NOMO-1 treated with DMSO at 0.1 percent for 48 hours (cell line): ENCODE results near the gene ZFYVE9.
A peak's percentile ranks its signal among the peaks of the same experiment; 100 is the strongest.
"Not testable (repeated sequence)": the region's sequence is repeated elsewhere in the genome, so short reads cannot be mapped to it uniquely, and the experiment has no call there.

Experiments used
- DNase-seq: peaks from one replicate; lab custom pipeline; 2025; ENCODE audit not compliant: unreplicated experiment; lab: John Stamatoyannopoulos, UW

Gene ZFYVE9

DNA sequence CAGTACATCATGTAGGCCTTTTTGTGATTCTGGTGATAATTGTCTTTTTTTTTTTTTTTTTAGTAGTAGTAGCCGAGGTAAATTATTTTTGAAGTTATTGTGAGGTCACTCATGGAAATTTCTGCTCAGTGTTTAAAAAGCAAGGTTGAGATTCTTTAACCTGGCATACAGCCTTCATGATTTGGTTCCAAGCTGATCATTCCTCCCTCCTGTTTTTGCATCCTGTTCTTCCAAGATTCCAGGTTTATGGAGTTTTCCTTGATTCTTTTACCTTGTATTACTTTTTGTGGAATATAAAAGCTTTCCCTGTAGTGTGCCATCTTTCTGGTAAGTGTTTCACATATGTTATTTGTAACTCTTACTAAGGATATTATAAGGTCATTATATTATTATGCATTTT lies 9.1 kb downstream of the ZFYVE9 start:
- DNase-seq, result no peak

DNA sequence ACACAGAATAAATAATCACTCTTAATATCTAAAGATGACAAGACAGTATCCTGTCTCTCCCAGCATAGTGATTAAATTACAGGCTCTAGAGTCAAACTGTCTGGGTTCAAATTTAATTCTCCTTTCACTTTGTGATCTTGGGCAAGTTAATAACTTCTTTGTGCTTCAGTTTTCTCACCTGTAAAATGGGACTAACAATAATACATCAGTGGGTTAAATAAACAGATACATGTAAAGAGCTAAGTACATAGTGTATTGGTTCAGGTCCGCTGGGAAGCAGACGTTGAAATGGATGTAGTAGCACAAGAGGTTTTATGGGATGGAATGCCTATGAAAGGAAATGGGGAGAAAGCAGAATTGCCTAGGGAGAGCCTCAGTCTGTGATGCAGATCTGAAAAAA lies 10.7 kb downstream of the ZFYVE9 start:
- DNase-seq, result no peak

DNA sequence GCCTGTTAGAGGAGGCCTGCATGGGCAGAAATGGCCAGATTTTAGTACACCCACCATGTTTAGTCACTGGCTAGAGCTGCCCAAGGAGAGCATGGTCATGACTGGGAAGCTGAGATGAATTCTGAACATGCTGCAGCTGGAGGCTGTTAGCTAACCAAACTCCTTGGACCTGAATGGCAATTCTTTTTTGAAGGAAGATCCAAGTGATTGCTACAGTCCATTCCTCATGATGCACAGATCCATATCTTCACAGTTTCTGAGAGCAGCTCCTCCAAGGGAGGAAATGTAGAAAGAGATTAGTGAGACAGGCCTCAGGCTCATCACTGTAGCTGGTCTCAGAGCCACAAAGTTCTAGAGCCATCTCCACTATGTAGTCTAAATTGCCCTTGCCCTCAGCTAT lies 11.1 kb downstream of the ZFYVE9 start:
- DNase-seq, result no peak

DNA sequence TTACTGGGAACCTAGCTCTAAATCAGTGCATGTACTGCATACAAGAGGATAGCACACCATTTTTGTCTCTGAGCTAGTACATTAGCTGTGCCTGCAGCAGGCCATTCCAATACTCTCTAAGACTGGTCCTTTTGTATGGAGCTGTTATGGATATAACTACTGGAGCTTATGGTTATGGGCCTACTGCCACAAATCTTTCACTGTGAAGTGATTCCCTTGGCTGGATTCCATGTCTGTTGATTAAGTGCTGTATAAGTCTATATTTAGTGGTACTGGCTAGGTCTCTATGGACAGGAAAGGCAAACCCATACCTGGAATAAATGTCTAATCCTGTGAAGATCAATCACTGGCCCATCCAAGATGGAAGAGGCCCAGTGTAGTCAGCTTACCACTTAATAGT lies 12.0 kb downstream of the ZFYVE9 start:
- no peak for DNase-seq

DNA sequence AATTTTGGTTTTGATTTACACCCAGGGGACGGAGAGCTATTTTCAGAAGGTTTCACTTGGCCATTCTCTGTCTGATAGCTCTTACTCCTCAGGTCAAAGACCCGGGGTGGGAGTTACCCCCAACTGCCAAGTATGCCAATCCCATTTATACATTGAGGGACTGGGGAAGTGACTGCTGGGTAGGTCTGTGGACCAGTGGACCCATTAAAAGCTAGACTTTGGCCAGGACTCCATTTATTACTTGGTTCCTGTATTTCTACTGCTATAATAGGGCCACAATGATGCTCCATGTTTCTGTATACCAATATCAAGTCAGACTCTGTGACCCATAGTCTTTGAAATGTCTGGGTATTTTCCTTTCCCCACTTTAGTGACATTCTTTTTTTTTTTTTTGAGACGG lies 14.6 kb downstream of the ZFYVE9 start:
- DNase-seq, result no peak

DNA sequence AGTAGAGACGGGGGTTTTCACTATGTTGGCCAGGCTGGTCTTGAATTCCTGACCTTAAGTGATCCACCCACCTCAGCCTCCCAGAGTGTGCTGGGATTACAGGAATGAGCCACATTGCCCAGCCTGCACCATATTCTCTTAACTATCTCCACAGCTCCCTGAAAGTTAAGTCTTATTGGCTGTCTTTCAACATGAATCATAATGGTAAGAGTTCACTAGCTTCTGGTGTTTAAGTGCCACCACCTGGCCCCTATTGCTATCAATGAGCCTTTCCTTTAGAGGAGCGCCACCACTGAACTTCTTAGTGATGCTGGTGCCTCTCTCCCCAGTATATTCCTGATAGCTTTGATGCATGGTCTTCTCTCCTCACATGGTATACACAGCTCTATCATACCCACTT lies 15.7 kb downstream of the ZFYVE9 start:
- no peak for DNase-seq

DNA sequence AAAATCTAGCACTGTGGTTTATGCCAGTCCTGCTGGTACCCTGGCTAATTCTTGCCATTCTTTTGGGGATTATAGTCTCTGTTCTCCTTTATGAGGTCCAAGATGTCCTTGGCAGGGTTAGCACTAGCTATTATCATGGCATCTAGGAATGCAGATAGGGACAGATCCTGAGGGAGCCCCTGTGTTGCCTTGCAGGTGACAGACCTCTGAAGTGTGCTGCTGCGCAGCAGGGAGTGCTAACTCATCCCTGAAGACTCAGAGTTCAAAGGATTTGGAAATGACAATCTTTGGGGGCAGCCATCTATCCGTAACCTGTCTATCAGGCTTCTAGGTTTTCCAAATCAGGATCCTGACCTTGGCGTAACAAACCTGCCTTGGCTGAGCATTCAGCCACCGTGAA lies 16.3 kb downstream of the ZFYVE9 start:
- DNase-seq, result no peak

DNA sequence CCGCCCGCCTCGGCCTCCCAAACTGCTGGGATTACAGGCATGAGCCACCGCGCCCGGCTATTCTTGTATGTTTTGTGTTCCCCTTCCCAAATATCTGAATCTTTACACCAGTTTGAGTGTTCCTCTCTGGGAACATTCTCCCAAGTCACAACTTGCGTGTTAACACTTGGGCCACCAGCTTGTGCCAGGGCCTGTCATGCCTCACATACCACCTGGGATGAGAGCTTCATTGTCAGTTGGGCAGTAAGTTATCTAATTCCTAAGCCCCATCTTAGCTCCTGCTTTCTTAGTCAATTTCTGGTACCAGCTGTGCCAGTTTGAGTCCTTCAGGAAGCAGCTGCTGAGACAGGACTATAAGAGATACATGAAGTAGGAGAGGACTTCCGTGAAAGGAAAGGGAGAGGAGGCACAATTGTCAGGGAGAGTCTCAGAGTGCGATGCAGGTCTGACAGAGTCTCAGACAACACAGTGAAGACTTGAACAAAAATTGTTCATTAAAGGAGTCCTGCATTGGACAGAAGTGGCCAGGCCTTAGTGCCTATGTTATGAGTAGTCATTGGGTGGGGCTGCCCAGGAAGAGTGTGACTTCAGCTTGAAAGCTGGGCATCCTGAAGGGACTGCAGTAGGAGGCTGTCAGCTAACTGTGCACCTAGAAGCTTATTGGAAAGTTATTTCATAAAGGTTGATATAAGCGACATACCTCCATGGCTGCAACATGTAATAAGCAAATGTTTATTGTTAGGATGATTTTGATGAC lies 17.3 kb downstream of the ZFYVE9 start:
- DNase-seq, result no peak

DNA sequence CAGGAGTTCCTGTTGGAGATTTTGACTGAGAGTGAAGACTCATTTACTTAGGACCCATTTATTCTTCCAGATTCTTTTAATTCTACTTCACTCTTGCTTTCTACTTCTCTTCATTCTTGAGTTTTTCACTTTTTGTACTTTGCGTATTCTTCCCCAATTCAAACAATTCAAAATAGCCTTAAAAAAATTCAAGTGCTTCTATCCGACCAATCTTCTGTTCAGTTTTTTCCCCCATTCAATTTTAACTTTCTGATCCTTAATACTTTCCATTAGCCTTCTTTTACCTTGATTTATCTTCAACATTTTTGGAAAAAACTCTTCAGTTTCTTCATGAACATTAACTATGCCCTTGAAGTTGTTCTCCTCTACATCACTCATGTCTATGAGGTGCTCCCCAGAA lies 21.1 kb downstream of the ZFYVE9 start:
- no peak for DNase-seq

DNA sequence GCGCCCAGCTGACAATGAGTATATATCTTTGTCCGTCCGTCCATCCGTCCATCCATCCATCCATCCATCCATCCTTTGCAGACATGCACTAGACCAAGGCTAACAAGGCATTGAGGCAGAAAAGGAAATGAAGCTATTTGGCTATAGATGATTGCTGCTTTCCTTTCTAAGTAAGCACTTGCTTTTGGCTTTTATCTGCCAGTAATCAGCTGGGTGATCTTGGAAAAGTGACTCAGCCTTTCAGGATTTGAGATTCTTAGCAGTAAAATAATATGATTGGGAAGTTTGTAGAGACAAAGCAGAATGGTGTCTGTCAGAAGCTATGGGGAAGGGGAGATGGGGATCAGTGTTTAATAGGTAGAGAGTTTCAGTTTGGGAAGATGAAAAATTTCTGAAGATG lies 22.7 kb downstream of the ZFYVE9 start:
- DNase-seq, result no peak

DNA sequence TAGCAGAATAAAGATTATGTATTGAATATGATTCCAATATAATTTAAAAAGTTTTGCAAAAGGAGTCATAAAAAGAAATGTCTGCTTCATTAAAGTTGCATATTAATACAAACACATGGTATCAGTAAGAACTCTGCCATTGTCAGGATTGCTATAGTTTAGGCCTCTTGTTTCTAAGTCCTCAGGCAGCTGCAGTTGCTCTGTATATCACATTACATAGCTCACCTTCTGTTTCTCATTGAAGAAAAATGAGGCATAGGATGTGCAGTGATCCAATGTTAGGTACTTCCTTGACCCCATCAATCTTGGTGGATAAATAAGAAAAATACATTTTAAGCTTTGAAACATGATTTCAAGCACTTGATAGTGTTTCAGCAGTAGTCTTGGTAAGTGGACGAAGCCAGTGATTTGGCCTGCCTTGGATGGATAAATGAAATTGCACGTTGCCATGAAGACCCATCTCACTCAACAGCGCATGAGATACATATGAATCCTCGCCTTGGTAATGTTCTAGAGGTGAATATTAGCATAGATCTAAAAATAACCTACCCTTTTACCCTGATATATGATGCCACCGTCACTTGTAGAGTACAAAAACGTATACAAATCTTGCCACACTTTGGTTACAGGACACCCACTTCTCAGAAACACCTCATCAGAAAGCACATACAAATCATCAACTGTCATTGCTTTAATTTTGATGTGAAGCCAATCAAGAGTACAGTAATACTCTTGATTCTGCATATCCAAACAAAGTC lies 25.3 kb downstream of the ZFYVE9 start:
- no peak for DNase-seq

DNA sequence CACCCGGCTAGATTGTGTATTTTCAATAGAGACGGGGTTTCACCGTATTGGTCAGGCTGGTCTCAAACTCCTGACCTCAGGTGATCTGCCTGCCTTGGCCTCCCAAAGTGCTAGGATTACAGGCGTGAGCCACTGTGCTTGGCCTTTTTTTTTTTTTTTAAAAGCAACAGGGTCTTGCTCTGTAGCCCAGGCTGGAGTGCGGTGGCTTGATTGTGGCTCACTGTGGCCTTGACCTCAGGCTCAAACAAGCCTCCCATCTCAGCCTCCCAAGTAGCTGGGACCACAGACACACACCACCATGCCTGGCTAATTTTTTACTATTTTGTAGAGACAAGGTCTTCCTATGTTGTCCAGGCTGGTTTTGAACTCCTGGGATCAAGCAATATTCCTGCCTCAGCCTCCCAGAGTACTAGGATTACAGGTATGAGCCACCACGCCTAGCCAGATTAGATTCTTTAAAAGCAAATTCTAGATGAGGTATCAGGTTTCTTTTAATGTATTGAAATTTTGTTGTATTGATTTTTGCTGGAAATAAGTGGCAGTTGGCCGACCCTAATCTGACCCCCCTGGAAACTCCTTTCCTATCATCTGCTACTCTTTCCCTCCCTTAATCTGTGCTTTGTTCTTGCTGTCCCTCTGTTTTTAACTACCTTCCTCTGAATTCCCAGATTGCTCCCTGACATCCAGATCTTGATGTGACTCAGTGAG lies 26.6 kb downstream of the ZFYVE9 start:
- DNase-seq, result no peak

DNA sequence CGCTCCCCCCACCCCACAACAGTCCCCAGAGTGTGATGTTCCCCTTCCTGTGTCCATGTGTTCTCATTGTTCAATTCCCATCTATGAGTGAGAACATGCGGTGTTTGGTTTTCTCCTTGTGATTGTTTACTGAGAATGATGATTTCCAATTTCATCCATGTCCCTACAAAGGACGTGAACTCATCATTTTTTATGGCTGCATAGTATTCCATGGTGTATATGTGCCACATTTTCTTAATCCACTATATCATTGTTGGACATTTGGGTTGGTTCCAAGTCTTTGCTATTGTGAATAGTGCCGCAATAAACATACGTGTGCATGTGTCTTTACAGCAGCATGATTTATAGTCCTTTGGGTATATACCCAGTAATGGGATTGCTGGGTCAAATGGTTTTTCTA lies 29.3 kb downstream of the ZFYVE9 start:
- DNase-seq, result not testable (repeated sequence)

DNA sequence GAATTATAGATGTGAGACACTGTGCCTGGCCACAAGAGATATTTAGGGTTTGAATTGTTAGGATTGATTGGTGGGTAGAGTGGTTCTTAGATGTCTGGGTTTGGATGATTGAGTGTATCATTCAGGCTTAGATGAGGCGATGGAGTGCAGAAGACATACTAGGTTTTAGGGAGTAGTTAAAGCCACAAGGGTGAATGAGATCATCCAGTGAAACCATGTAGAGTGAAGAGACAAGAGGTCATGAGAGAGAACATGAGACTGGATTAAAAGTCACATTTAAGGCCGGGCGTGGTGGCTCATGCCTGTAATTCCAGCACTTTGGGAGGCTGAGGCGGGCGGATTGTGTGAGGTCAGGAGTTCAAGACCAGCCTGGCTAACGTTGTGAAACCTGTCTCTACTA lies 37.2 kb downstream of the ZFYVE9 start:
- no peak for DNase-seq

DNA sequence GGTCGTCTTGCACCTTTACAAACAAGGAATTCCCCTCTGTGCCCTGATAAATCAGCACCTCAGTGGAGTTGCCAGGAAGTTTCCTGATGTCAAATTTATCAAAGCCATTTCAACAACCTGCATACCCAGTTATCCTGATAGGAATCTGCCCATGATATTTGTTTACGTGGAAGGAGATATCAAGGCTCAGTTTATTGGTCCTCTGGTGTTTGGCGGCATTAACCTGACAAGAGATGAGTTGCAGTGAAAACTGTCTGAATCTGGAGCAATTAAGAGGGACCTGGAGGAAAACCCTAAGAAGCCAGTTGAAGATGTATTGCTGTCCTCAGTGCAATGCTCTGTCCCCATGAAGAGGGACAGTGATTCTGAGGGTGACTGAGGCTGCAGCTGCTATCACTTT lies 38.3 kb downstream of the ZFYVE9 start:
- DNase-seq, result no peak

DNA sequence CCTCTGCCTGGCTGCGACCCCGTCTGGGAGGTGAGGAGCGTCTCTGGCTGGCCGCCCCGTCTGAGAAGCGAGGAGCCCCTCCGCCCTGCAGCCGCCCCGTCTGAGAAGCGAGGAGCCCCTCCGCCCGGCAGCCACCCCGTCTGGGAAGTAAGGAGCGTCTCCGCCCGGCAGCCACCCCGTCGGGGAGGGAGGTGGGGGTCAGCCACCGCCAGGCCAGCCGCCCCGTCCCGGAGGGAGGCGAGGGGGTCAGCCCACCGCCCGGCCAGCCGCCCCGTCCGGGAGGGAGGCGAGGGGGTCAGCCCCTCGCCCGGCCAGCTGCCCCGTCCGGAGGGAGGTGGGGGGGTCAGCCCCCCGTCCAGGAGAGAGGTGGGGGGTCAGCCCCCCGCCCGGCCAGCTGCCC lies 39.9 kb downstream of the ZFYVE9 start:
- not testable (repeated sequence) for DNase-seq

DNA sequence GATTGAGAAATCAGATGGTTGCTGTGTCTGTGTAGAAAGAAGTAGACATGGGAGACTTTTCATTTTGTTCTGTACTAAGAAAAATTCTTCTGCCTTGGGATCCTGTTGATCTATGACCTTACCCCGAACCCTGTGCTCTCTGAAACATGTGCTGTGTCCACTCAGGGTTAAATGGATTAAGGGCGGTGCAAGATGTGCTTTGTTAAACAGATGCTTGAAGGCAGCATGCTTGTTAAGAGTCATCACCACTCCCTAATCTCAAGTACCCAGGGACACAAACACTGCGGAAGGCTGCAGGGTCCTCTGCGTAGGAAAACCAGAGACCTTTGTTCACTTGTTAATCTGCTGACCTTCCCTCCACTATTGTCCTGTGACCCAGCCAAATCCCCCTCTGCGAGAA lies 40.4 kb downstream of the ZFYVE9 start:
- not testable (repeated sequence) for DNase-seq

DNA sequence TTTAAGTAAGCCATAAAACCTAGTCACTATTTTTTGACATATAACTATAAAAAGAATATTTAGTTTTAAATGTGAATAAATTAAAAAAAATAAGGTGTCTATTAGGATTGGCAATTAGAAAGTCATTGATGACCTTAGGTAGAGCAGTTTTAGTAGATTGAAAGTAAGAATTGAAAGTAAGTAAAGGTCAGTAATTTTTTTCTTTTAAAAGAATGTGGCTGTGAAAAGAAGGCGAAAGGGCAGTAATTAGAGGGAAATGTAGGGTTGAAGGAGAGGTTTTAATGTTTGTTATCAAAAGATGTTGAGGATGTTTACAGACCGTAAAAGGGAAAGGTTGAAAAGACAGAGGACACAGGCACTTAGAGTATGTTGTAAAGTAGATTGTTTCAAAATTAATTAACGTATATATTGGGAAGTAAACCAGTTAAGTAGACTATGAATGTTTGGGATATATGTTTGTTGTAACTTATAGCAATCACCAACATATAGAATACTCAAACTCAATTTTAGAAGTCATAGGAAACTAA lies 41.0 kb downstream of the ZFYVE9 start:
- DNase-seq, result no peak

DNA sequence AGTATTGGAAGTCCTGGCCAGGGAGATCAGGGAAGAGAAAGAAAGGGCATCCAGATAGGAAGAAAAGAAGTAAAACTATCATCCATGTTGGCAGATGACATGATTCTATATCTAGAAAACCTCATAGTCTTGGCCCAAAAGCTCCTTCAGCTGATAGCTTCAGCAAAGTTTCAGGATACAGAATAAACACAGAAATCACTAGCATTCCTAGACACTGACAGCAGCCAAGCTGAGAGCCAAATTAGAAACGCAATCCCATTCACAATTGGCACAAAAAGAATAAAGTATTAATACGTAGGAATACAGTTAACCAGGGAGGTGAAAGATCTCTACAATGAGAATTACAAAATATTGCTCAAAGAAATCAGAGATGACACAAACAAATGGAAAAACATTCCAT lies 44.6 kb downstream of the ZFYVE9 start:
- no peak for DNase-seq

DNA sequence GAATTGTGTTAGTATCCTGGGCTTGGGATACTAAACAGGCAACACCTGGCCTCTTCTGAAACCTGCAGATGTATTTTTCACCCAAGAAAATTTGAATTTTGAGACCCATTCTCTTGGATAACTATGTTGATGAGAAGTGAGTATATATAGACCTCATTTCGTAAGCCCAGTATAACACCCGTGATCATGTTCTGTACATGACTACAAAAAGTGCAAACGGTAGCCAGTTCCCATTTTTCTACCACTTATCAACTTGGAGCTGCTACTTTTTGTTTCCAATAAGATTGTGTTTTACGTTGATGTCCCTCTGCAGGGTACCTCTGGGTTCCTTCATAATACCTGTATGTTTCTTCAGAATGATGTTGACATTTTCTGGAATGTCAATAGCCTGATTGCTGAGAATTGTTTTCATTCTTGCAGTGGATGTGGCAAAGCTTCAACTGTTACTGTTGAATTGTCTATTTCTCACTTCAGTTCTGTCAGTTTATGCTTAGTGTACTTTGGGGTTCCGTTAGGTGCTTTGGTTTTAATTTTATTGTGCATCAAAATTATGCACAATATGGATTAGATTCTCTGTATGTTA lies 48.1 kb downstream of the ZFYVE9 start:
- DNase-seq, result peak; percentile 59

DNA sequence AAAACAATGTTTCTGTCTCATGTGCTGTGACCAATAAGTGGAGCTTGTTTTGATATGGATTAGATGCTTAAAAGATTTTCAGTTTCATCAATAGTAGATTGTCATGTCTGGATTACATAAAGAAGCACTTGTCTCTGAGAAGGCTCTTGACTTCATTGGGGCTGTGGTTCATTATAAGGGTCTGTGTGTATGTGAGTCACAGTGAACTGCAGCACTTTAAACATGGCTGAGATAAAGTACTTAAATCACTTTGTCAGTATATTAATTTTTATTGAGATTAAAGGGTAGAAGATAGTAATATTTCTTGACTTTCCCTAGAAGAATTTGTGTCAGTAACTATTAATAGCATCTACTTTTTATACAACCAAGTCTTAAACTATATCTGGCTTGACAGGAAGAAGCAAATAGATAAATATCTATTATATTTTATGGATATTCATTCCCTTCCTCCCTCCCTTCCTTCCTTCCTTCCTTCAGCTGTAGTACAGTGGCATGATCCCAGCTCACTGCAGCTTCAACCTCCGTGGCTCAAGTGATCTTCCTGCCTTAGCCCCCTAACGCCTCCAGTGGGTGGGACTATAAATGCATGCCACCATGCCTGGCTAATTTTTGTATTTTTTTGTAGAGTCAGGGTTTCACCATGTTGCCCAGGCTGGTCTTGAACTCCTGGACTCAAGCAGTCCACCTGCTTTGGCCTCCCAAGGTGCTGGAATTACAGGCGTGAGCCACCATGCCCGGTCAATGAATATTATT lies 48.8 kb downstream of the ZFYVE9 start:
- no peak for DNase-seq
